Neural cell (in vitro differentiated cells): ENCODE results near the gene PIK3R3. TPM values are rescaled to one million over a fixed set of nuclear protein-coding genes. Genes with fewer than 3 reads are reported as not detected.

Experiments
- H2AFZ ChIP-seq: fragments of 200-600, 300-800 bp; sonication (generic), shearing (Covaris generic); 2 replicates; pipeline ENCODE4 v1.6.0; 2014; ENCODE audit warnings: low read depth, mild to moderate bottlenecking, antibody characterized with exemption, low read length, moderate library complexity
- H3F3A ChIP-seq: fragments of 200-600 bp; shearing (Covaris generic); 2 replicates; pipeline ENCODE4 v1.6.1; 2016; ENCODE audit warnings: mild to moderate bottlenecking, moderate library complexity, mixed read lengths, antibody characterized with exemption, low read length; ENCODE audit not compliant: insufficient read depth, poor library complexity, severe bottlenecking
- H3K27ac ChIP-seq: fragments of 200-600, 300-800 bp; sonication (generic), shearing (Covaris generic); 2 replicates; pipeline ENCODE4 v1.5.1; 2014; ENCODE audit warnings: mild to moderate bottlenecking, low read length, moderate library complexity
- H3K27me3 ChIP-seq: fragments of 300-800, 200-600 bp; sonication (generic), shearing (Covaris generic); 2 replicates; pipeline ENCODE4 v1.6.0; 2014; ENCODE audit warnings: mild to moderate bottlenecking, low read depth, low read length, moderate library complexity; ENCODE audit not compliant: insufficient read depth
- H3K36me3 ChIP-seq: fragments of 300-800, 200-600 bp; sonication (generic), shearing (Covaris generic); 2 replicates; pipeline ENCODE4 v1.5.1; 2014; ENCODE audit warnings: mild to moderate bottlenecking, antibody characterized with exemption, low read length, moderate library complexity; ENCODE audit not compliant: insufficient read depth
- H3K4me2 ChIP-seq: fragments of 300-800, 200-600 bp; sonication (generic), shearing (Covaris generic); 2 replicates; pipeline ENCODE4 v1.6.0; 2014; ENCODE audit warnings: mild to moderate bottlenecking, low read length
- H3K4me3 ChIP-seq: fragments of 300-800, 200-600 bp; sonication (generic), shearing (Covaris generic); 2 replicates; pipeline ENCODE4 v1.5.1; 2014; ENCODE audit warnings: mild to moderate bottlenecking, low read length, moderate library complexity
- H3K79me2 ChIP-seq: fragments of 200-600 bp; shearing (Covaris generic); replicated peaks from 2 replicates; pipeline ENCODE4 v1.6.0; 2014; ENCODE audit warnings: mild to moderate bottlenecking, low read length, moderate library complexity; ENCODE audit not compliant: insufficient read depth
- H3K9ac ChIP-seq: fragments of 300-800, 200-600 bp; sonication (generic), shearing (Covaris generic); 2 replicates; pipeline ENCODE4 v1.6.1; 2016; ENCODE audit warnings: mild to moderate bottlenecking, low read length, mixed read lengths
- H3K9me2 ChIP-seq: fragments of 200-600 bp; shearing (Covaris generic); 2 replicates; pipeline ENCODE4 v1.6.1; 2016; ENCODE audit warnings: mild to moderate bottlenecking, low read length, mixed read lengths; ENCODE audit not compliant: insufficient read depth
- H3K9me3 ChIP-seq: fragments of 200-600, 300-800 bp; sonication (generic), shearing (Covaris generic); 2 replicates; pipeline ENCODE4 v1.6.1; 2016; ENCODE audit warnings: mild to moderate bottlenecking, mixed run types, low read length, moderate library complexity, mixed read lengths
- H4K20me1 ChIP-seq: fragments of 200-600 bp; shearing (Covaris generic); 2 replicates; pipeline ENCODE4 v1.6.1; 2016; ENCODE audit warnings: mild to moderate bottlenecking, mixed run types; ENCODE audit not compliant: insufficient read depth
- CTCF ChIP-seq: fragments of 450-650 bp; IDR thresholded peaks from 2 replicates; pipeline ENCODE4 v1.5.1; 2014; ENCODE audit warnings: antibody characterized with exemption, mild to moderate bottlenecking, moderate library complexity; ENCODE audit not compliant: poor library complexity, severe bottlenecking
- EP300 ChIP-seq: fragments of 450-650 bp; conservative IDR thresholded peaks from 2 replicates; pipeline ENCODE4 v1.6.1; 2014; ENCODE audit warnings: antibody characterized with exemption, mild to moderate bottlenecking, moderate library complexity; ENCODE audit not compliant: poor library complexity, severe bottlenecking
- EZH2 ChIP-seq: fragments of 200-600, 300-800 bp; shearing (Covaris generic), sonication (generic); IDR thresholded peaks from 2 replicates; pipeline ENCODE4 v1.6.1; 2014; ENCODE audit warnings: antibody characterized with exemption, low read length, borderline replicate concordance, mild to moderate bottlenecking; ENCODE audit not compliant: insufficient read depth, poor library complexity, severe bottlenecking
- MXI1 ChIP-seq: fragments of 450-650 bp; conservative IDR thresholded peaks from 2 replicates; pipeline ENCODE4 v1.6.1; 2014; ENCODE audit warnings: antibody characterized with exemption, mild to moderate bottlenecking; ENCODE audit not compliant: poor library complexity, severe bottlenecking
- POLR2AphosphoS5 ChIP-seq: IDR thresholded peaks from 2 replicates; pipeline ENCODE4 v1.6.1; 2012
- RAD21 ChIP-seq: fragments of 450-650 bp; conservative IDR thresholded peaks from 2 replicates; pipeline ENCODE4 v1.6.1; 2014; ENCODE audit warnings: antibody characterized with exemption, mild to moderate bottlenecking, moderate library complexity
- REST ChIP-seq: IDR thresholded peaks from 2 replicates; pipeline ENCODE4 v1.6.1; 2012; ENCODE audit warnings: borderline replicate concordance
- SMC3 ChIP-seq: fragments of 450-650 bp; conservative IDR thresholded peaks from 2 replicates; pipeline ENCODE4 v1.6.1; 2014; ENCODE audit warnings: antibody characterized with exemption, mild to moderate bottlenecking, moderate library complexity; ENCODE audit not compliant: poor library complexity
- TAF1 ChIP-seq: IDR thresholded peaks from 2 replicates; pipeline ENCODE4 v1.6.1; 2012; ENCODE audit warnings: low read depth
- polyA plus RNA-seq: library from polyadenylated mRNA; depleted of rRNA; stranded (reverse); fragments of >200 nt; gene quantifications from 2 replicates; pipeline ENCODE4 v1.2.3, GENCODE V29; 2014

Gene PIK3R3
- polyA plus RNA-seq, 1 donor from 2014 or later: 119 TPM

- no peak for TF ChIP-seq POLR2AphosphoS5
- no peak for TF ChIP-seq SMC3
- TF ChIP-seq EZH2: no peak
- TF ChIP-seq TAF1: no peak
These were observed 14.5 kb downstream of the PIK3R3 start (continued) for GRCh38 chr1:46117810-46118494.

- H3K9me3 ChIP-seq: no peaks in the 10 kb centered on the region
- no peaks in the 10 kb centered on the region for H3F3A ChIP-seq
- H4K20me1 ChIP-seq: peaks cover 77% of the 10 kb centered on the region
- no peak overlapping the region for H3K4me3 ChIP-seq
- peaks cover 100% of the 10 kb centered on the region for H3K79me2 ChIP-seq
- no peaks in the 10 kb centered on the region for H3K27me3 ChIP-seq
- no peak for TF ChIP-seq EZH2
- TF ChIP-seq POLR2AphosphoS5: no peak
- no peak for TF ChIP-seq CTCF
- TF ChIP-seq EP300: no peak
- no peak for TF ChIP-seq REST
- no peak for TF ChIP-seq SMC3
- TF ChIP-seq TAF1: no peak
- no peak for TF ChIP-seq RAD21
- TF ChIP-seq MXI1: no peak
- H3K36me3 ChIP-seq: no peaks in the 10 kb centered on the region
- H3K4me2 ChIP-seq: no peak overlapping the region
- H3K9me2 ChIP-seq: no peaks in the 10 kb centered on the region
- H3K9ac ChIP-seq: no peak overlapping the region
- no peak overlapping the region for H2AFZ ChIP-seq
- no peak overlapping the region for H3K27ac ChIP-seq
These were observed 17.4 kb downstream of the PIK3R3 start for GRCh38 chr1:46114925-46115603.

- H3K4me2 ChIP-seq: no peak overlapping the region
- H3F3A ChIP-seq: no peaks in the 10 kb centered on the region
- no peak overlapping the region for H3K27ac ChIP-seq
- no peaks in the 10 kb centered on the region for H3K36me3 ChIP-seq
- H3K9me2 ChIP-seq: no peaks in the 10 kb centered on the region
- H3K27me3 ChIP-seq: no peaks in the 10 kb centered on the region
- no peaks in the 10 kb centered on the region for H3K9me3 ChIP-seq
- H3K9ac ChIP-seq: no peak overlapping the region
- H3K79me2 ChIP-seq: peaks cover 100% of the 10 kb centered on the region
- TF ChIP-seq CTCF: no peak
- no peak for TF ChIP-seq REST
- no peak for TF ChIP-seq SMC3
- H2AFZ ChIP-seq: no peak overlapping the region
- H3K4me3 ChIP-seq: no peak overlapping the region
- peaks cover 72% of the 10 kb centered on the region for H4K20me1 ChIP-seq
These were observed 18.5 kb downstream of the PIK3R3 start for GRCh38 chr1:46113948-46114347.
